ENCODE data around the gene HMSD. TPM values are rescaled to one million over a fixed set of nuclear protein-coding genes. Genes with fewer than 3 reads are reported as not detected.

The HMSD gene
- total RNA-seq, 1 experiment from 2014 or later, result 58.1 TPM

DNA sequence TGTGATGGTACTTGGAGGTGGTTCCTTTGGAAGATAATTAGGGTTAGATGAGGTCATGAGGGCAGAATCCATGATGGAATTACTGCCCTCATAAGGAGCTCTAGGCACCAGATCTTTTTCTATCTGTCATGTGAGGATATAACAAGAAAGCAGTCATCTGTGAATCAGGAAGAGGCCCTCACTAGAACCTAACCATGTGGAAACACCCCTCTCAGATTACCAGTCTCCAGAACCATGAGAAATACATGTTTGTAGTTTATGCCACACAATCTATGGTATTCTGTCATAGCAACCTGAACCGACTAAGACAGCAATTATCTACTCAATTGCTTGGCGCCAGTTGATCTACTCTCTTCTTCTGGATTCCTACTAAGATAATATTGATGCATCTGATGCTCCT lies 43.7 kb upstream of the HMSD start:
- intact Hi-C loops (cut with micrococcal nuclease; ENCODE audit: unreplicated experiment), result no loop called here
- H3K27ac ChIP-seq (ENCODE audit: low read depth, low read length, poor library complexity, severe bottlenecking), result no peak overlapping the region
- H3K4me1 ChIP-seq (ENCODE audit: insufficient read depth, low read length, poor library complexity, severe bottlenecking), result no peaks in the 10 kb centered on the region
- H3K9me3 ChIP-seq (ENCODE audit: low read depth, low read length, poor library complexity, severe bottlenecking), result no peaks in the 10 kb centered on the region
- H3K36me3 ChIP-seq (ENCODE audit: insufficient read depth, low read length, poor library complexity, severe bottlenecking), result no peaks in the 10 kb centered on the region
- H3K27me3 ChIP-seq (replicated peaks; ENCODE audit: insufficient read depth, low read depth, low read length, poor library complexity), result no peaks in the 10 kb centered on the region
- H3K4me3 ChIP-seq (ENCODE audit: low read depth, low read length, poor library complexity, severe bottlenecking), result no peak overlapping the region
- no TSS peak for BruUV-seq (replicated peaks)
- POLR2A ChIA-PET (ENCODE audit: low non-redundant PET), result no interaction called here
- CTCF ChIA-PET, result no interaction called here
- no peak for DNase-seq (ENCODE audit: low spot score)
- no peak for TF ChIP-seq EZH2 (IDR thresholded peaks at IDR 0.05; ENCODE audit: borderline replicate concordance, low read depth, low read length, poor library complexity, severe bottlenecking)
- TF ChIP-seq, protein P1, sequence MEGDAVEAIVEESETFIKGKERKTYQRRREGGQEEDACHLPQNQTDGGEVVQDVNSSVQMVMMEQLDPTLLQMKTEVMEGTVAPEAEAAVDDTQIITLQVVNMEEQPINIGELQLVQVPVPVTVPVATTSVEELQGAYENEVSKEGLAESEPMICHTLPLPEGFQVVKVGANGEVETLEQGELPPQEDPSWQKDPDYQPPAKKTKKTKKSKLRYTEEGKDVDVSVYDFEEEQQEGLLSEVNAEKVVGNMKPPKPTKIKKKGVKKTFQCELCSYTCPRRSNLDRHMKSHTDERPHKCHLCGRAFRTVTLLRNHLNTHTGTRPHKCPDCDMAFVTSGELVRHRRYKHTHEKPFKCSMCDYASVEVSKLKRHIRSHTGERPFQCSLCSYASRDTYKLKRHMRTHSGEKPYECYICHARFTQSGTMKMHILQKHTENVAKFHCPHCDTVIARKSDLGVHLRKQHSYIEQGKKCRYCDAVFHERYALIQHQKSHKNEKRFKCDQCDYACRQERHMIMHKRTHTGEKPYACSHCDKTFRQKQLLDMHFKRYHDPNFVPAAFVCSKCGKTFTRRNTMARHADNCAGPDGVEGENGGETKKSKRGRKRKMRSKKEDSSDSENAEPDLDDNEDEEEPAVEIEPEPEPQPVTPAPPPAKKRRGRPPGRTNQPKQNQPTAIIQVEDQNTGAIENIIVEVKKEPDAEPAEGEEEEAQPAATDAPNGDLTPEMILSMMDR (conservative IDR thresholded peaks at IDR 0.05; ENCODE audit: low read depth, low read length), result no peak

DNA sequence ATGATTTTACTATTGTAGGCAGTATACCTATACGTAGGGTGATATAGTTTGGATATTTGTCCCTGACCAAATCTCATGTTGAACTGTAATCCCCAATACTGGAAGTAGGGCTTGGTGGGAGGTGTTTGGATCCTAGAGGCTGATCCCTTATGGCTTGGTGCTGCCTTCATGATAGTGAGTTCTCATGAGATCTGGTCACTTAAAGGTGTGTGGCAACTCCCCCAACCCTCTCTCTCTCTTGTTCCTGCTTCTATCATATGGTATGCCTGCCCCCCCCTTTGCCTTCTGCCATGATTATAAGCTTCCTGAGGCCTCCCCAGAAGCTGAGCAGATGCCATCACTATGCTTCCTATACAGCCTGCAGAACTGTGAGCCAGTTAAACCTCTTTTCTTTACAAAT lies 43.0 kb upstream of the HMSD start:
- BruUV-seq (replicated peaks), result no TSS peak
- H3K36me3 ChIP-seq (ENCODE audit: insufficient read depth, low read length, poor library complexity, severe bottlenecking), result no peaks in the 10 kb centered on the region
- no peak overlapping the region for H3K27ac ChIP-seq (ENCODE audit: low read depth, low read length, poor library complexity, severe bottlenecking)
- CTCF ChIA-PET, result no interaction called here
- H3K27me3 ChIP-seq (replicated peaks; ENCODE audit: insufficient read depth, low read depth, low read length, poor library complexity), result no peaks in the 10 kb centered on the region
- TF ChIP-seq, protein P1 (conservative IDR thresholded peaks at IDR 0.05; ENCODE audit: low read depth, low read length), result no peak
- TF ChIP-seq EZH2 (IDR thresholded peaks at IDR 0.05; ENCODE audit: borderline replicate concordance, low read depth, low read length, poor library complexity, severe bottlenecking), result no peak
- no peaks in the 10 kb centered on the region for H3K4me1 ChIP-seq (ENCODE audit: insufficient read depth, low read length, poor library complexity, severe bottlenecking)
- DNase-seq (ENCODE audit: low spot score), result no peak
- H3K9me3 ChIP-seq (ENCODE audit: low read depth, low read length, poor library complexity, severe bottlenecking), result no peaks in the 10 kb centered on the region
- H3K4me3 ChIP-seq (ENCODE audit: low read depth, low read length, poor library complexity, severe bottlenecking), result no peak overlapping the region
- POLR2A ChIA-PET (ENCODE audit: low non-redundant PET), result no interaction called here
- intact Hi-C loops (cut with micrococcal nuclease; ENCODE audit: unreplicated experiment), result no loop called here

DNA sequence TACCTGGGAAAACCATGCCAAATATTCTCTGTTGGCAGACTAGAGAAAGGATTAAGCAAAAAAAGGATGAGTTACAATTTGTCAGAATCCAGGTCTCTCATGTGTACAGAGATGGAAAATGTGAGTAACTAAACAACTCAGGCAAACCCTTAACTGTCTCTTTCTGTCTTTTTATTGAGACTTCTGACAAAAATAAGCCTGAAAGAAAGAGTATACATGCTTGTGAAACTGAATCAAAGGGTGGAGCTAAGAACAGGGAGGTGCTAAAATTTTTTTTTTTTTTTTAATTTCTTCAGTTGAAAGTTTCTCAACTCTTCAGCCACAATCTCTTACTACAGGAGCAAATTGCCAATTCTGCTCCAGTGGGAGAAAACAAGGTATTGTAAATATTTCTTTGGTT lies 41.4 kb upstream of the HMSD start, which contains the start of gene SERPINB10:
Gene SERPINB10 (plus strand): TSS at position 295 of the 400 bp plus-strand sequence. CDS start 7,553 bp downstream, outside the sequence.
- Histone ChIP-seq H3K36me3 (ENCODE audit: insufficient read depth, low read length, poor library complexity, severe bottlenecking) (no peaks in the 10 kb centered on the region), H3K27me3 (replicated peaks; ENCODE audit: insufficient read depth, low read depth, low read length, poor library complexity) (no peaks in the 10 kb centered on the region), H3K4me1 (ENCODE audit: insufficient read depth, low read length, poor library complexity, severe bottlenecking) (no peaks in the 10 kb centered on the region), H3K9me3 (ENCODE audit: low read depth, low read length, poor library complexity, severe bottlenecking) (no peaks in the 10 kb centered on the region), H3K4me3 (ENCODE audit: low read depth, low read length, poor library complexity, severe bottlenecking) (no peak within 1 kb of the TSS), H3K27ac (ENCODE audit: low read depth, low read length, poor library complexity, severe bottlenecking) (no peak within 1 kb of the TSS)
- ChIA-PET CTCF (no interaction called here), POLR2A (ENCODE audit: low non-redundant PET) (no interaction called here)
- no peak for DNase-seq (ENCODE audit: low spot score)
- TF ChIP-seq EZH2 (IDR thresholded peaks at IDR 0.05; ENCODE audit: borderline replicate concordance, low read depth, low read length, poor library complexity, severe bottlenecking), result no peak
- TF ChIP-seq, protein P1 (conservative IDR thresholded peaks at IDR 0.05; ENCODE audit: low read depth, low read length), result no peak
- intact Hi-C loops (cut with micrococcal nuclease; ENCODE audit: unreplicated experiment), result no loop called here
- no TSS peak for BruUV-seq (replicated peaks)
